Melanocyte of skin (primary cell): Measurements from ENCODE around the gene ACOD1. TPM values are rescaled to one million over a fixed set of nuclear protein-coding genes. Genes with fewer than 3 reads are reported as not detected.

ENCODE experiments used
- total RNA-seq, 2 donors: library from RNA; depleted of rRNA; stranded (reverse); fragments of >200 nt; gene quantifications; 2 replicates each; pipeline ENCODE4 v1.2.3, GENCODE V29; 2012

The ACOD1 gene
- not detected for total RNA-seq

DNA sequence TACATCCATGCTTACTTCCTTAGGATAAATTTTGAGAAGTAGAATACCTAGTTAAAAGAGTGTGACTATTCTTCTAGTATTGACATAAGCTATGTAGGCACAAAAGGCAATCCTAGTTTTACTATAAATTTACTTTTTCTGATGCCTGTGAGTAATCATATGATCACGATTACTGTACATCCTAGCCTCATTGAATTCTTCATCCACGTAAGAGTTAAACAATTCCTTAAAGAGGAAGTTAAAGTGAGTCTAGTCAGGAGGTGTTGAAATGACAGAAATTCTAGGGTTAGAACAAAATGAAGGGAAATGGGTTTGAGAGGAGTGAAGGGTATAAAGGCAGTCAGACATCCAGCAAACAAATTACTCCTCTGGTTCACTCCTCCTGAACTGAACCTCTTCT, at the start of gene ACOD1:
TSS of gene ACOD1 (plus strand) at position 363 of the 400 bp plus-strand sequence. CDS start 48 bp downstream, outside the sequence.

DNA sequence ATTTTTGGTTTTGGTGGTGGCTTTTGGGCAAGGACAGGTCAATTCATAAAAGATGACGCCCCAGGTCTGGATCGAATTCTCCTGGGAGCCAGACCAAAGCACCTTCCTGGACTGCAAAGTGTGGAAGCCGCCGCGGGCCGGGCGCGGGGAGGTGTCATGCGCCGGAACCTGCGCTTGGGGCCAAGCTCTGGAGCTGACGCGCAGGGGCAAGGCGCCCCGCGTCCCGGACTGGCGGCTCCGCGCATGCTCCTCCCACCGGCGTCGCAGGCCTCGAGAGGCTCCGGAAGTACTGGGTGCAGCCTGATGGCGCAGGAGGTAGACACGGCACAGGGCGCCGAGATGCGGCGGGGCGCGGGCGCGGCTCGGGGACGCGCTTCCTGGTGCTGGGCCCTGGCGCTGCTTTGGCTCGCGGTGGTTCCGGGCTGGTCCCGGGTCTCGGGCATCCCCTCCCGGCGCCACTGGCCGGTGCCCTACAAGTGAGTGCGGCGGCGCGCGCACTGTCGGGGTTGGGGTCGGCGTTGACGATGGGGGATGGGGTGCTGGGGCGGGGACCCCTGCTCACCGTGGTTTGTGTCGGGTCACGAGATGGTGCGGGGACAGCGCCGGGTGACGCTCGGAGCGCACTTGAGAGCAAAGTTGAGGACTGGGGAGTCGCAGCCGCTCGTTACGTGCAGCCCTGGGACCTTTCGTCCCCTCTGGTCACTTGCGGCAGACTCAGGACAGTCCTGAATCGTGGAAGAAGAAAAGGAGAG, 43.7 kb downstream of the ACOD1 start, which contains the start of gene CLN5:
TSS of gene CLN5 (plus strand) at position 286 of the 752 bp plus-strand sequence. CDS start at position 304, 18 bp downstream.

Other genes with a start within 250 kb of the ACOD1 start
- gene KCTD12, start 62.1 kb upstream of the ACOD1 start, total RNA-seq, result 10 to 100 TPM in 1 of 2 donors, 1 to 10 TPM in 1; 8.0 to 15.8 TPM
- gene CLN5, start 43.6 kb downstream of the ACOD1 start, total RNA-seq, result 10 to 100 TPM; 24.3 to 29.3 TPM
- gene FBXL3, start 78.6 kb downstream of the ACOD1 start, total RNA-seq, result 10 to 100 TPM; 32.3 to 39.3 TPM